CD4-positive, alpha-beta T cell (primary cell): ENCODE data around the gene PFDN1. TPM values are rescaled to one million over a fixed set of nuclear protein-coding genes. Genes with fewer than 3 reads are reported as not detected.

Experiments
- ATAC-seq: fragments of 200-7000 bp; cut with Tn5 transposase; one replicate; pipeline ENCODE4 v1.10.0; 2022; ENCODE audit warnings: mild to moderate bottlenecking; ENCODE audit not compliant: poor library complexity
- CTCF ChIA-PET: fragments of 350-600 bp; sonication (Branson Sonifier 250); formaldehyde crosslinking; loops from one replicate; lab custom pipeline; 2021; ENCODE audit warnings: antibody characterized with exemption, inconsistent platforms; lab: Charles Lee
- POLR2A ChIA-PET: fragments of 350-600 bp; sonication (Branson Sonifier 250); formaldehyde crosslinking; loops from one replicate; lab custom pipeline; 2021; ENCODE audit warnings: antibody characterized with exemption, inconsistent platforms; lab: Charles Lee
- DNase-seq, 14 experiments: peaks; one replicate each; pipeline ENCODE4 v3.0.0-alpha.2; 2013 to 2020; ENCODE audit warnings: mixed read lengths in 2 of 14
- H3K27ac ChIP-seq, 2 donors: one replicate each; pipeline versions ENCODE4 v1.5.1 to v1.7.0; 2013; ENCODE audit warnings: low read length in 2 of 2, low read depth in 1 of 2, mild to moderate bottlenecking in 1 of 2
- H3K27me3 ChIP-seq, 2 experiments: 1 replicate in 1 of 2; 2 replicates in 1 of 2; pipeline versions ENCODE4 v1.6.1 to v1.7.0; 2013; ENCODE audit warnings: low read length in 2 of 2, control low read depth in 1 of 2, mild to moderate bottlenecking in 1 of 2, moderate library complexity in 1 of 2; ENCODE audit not compliant: insufficient read depth in 2 of 2, control insufficient read depth in 1 of 2
- H3K36me3 ChIP-seq: one replicate; pipeline ENCODE4 v1.6.1; 2013; ENCODE audit warnings: low read length, control low read depth; ENCODE audit not compliant: insufficient read depth
- H3K4me1 ChIP-seq: one replicate; pipeline ENCODE4 v1.6.1; 2013; ENCODE audit warnings: low read length, control low read depth; ENCODE audit not compliant: insufficient read depth
- H3K4me3 ChIP-seq: one replicate; pipeline ENCODE4 v1.5.1; 2013; ENCODE audit warnings: mild to moderate bottlenecking, low read length, moderate library complexity
- H3K9me3 ChIP-seq, 2 experiments: 1 replicate in 1 of 2; 2 replicates in 1 of 2; pipeline versions ENCODE4 v1.6.1 to v1.7.0; 2013; ENCODE audit warnings: low read length in 2 of 2, mild to moderate bottlenecking in 2 of 2, control low read depth in 1 of 2, moderate library complexity in 1 of 2; ENCODE audit not compliant: control insufficient read depth in 1 of 2, insufficient read depth in 1 of 2
- H3K27ac Mint-ChIP-seq: one replicate; pipeline ENCODE4 v1.8.0; 2020; ENCODE audit warnings: mixed read lengths
- H3K27me3 Mint-ChIP-seq: one replicate; pipeline ENCODE4 v1.8.0; 2021; ENCODE audit warnings: mixed read lengths
- H3K36me3 Mint-ChIP-seq: one replicate; pipeline ENCODE4 v1.8.0; 2021; ENCODE audit warnings: low read depth, mixed read lengths
- H3K4me1 Mint-ChIP-seq: one replicate; pipeline ENCODE4 v1.8.0; 2021; ENCODE audit warnings: low read depth, mixed read lengths
- H3K4me3 Mint-ChIP-seq: one replicate; pipeline ENCODE4 v1.8.0; 2020; ENCODE audit warnings: mild to moderate bottlenecking, mixed read lengths
- H3K9me3 Mint-ChIP-seq: one replicate; pipeline ENCODE4 v1.8.0; 2020; ENCODE audit warnings: mixed read lengths
- intact Hi-C, 2 experiments: fragments of 100-400 bp; cut with DNase I in 1 of 2; cut with micrococcal nuclease in 1 of 2; formaldehyde crosslinking; loops; one replicate each; pipeline versions ENCODE4 v1.15.1 to v1.9.0; 2023 to 2025; cut with DNase I, micrococcal nuclease
- total RNA-seq, 174 experiments: library from RNA in 2 of 174; stranded (reverse) in 2 of 174; gene quantifications; one replicate each; pipeline ENCODE4 v1.2.3 and lab custom pipeline; 2021 to 2026
- TF ChIP-seq, protein P1 (sequence below): fragments of 200-600 bp; IDR thresholded peaks from one replicate; pipeline ENCODE4 v1.8.0; 2022; ENCODE audit warnings: antibody characterized with exemption, mild to moderate bottlenecking

The PFDN1 gene
- total RNA-seq, 2 experiments from 2014 or later = 21.3 to 22.0 TPM

DNA sequence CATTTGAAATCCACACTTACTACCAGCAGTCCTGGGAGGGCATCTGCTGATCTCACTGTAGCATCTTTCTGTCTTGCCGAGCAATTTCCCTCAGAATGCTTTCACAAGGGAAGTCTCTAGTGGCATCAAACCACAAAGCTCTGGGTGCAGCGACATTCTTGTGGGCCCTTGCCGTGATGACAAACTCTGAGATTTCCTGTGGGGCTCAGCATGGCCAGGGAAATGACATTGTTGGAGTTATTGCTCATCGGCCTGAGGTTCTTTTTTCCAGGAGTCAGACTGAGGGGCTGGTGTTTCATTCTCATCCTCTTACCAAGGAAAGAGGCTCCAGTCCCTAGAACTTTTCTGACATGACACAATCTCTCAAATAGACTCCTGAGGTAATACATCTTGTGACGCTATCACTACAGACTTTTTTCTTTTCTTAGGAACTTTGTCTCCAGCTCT is 51.4 kb downstream of the PFDN1 start:
- Histone ChIP-seq H3K9me3 (no peaks in the 10 kb centered on the region), H3K4me3 (no peak overlapping the region)

DNA sequence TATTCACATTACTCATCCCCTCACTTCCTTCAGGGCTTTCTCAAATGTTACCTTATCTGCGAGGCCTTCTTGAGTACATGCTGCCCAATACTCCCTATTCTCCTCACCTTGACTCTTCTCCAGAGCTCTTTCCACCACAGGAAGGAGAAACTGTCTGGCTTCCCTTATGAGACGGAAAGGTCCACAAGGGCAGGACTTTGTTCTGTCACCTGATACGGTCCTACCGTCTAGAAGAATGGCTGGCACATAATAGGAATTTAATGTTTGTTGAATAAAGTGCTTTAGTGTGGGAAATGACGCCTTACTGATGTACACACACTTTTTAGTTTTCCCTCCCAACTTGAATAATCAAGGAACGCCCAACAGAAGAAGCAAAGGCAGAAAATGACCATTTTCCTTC is 52.5 kb downstream of the PFDN1 start:
- POLR2A ChIA-PET = interaction anchor here (1.9 to 2.1 kb wide), 2 partner anchors 17 to 53 kb away, joined by 5 to 8 read pairs; partner anchors contain the start of gene PFDN1
- peaks cover 48% of the 10 kb centered on the region for H3K4me1 ChIP-seq
- intact Hi-C loops = no loop called here

More for the DNA sequence above, 51.4 kb downstream of the PFDN1 start:
- H3K36me3 ChIP-seq = no peaks in the 10 kb centered on the region
- Mint-ChIP-seq H3K4me3 (peak overlapping the region; percentile 27), H3K27me3 (no peaks in the 10 kb centered on the region), H3K4me1 (peaks cover 50% of the 10 kb centered on the region), H3K36me3 (peaks cover 4% of the 10 kb centered on the region), H3K9me3 (no peaks in the 10 kb centered on the region), H3K27ac (peak overlapping the region; percentile 70)
- TF ChIP-seq, protein P1, sequence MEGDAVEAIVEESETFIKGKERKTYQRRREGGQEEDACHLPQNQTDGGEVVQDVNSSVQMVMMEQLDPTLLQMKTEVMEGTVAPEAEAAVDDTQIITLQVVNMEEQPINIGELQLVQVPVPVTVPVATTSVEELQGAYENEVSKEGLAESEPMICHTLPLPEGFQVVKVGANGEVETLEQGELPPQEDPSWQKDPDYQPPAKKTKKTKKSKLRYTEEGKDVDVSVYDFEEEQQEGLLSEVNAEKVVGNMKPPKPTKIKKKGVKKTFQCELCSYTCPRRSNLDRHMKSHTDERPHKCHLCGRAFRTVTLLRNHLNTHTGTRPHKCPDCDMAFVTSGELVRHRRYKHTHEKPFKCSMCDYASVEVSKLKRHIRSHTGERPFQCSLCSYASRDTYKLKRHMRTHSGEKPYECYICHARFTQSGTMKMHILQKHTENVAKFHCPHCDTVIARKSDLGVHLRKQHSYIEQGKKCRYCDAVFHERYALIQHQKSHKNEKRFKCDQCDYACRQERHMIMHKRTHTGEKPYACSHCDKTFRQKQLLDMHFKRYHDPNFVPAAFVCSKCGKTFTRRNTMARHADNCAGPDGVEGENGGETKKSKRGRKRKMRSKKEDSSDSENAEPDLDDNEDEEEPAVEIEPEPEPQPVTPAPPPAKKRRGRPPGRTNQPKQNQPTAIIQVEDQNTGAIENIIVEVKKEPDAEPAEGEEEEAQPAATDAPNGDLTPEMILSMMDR = no peak
- DNase-seq = peak in 13 of 14 experiments; percentile 12 to 81 (median 35)
- ATAC-seq = peak; percentile 92
- no peaks in the 10 kb centered on the region for H3K27me3 ChIP-seq
- peak overlapping the region in 1 of 2 donors; percentile 56 for H3K27ac ChIP-seq
- peaks cover 45% of the 10 kb centered on the region for H3K4me1 ChIP-seq
- intact Hi-C loops = no loop called here
- ChIA-PET POLR2A (interaction anchor here (1.1 to 2.1 kb wide), 3 partner anchors 16 to 52 kb away, joined by 3 to 8 read pairs (median 5); partner anchors contain the start of gene PFDN1), CTCF (interaction anchor here (1.0 to 1.5 kb wide), 2 partner anchors 12 to 112 kb away, joined by 3 read pairs; no protein-coding TSS in a partner anchor)

DNA sequence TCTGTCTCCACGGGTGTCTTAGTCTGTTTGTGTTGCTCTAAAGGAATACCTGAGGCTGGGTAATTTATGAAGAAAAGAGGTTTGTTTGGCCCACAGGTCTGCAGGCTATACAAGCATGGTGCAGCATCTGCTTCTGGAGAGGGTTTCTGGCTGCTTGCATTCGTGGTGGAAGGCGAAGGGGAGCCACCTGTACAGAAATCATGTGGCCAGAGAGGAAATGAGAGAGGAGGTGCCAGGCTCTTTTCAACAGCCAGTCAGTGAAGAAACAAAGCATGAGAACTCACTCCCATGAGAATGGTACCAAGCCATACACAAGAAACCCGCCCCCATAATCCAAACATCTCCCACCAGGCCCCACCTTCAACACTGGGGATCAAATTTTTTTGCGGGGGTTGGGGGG is 53.4 kb downstream of the PFDN1 start:
- Mint-ChIP-seq H3K9me3 (no peaks in the 10 kb centered on the region), H3K4me1 (peaks cover 67% of the 10 kb centered on the region), H3K27me3 (no peaks in the 10 kb centered on the region), H3K27ac (no peak overlapping the region), H3K4me3 (no peak overlapping the region), H3K36me3 (peaks cover 12% of the 10 kb centered on the region)
- intact Hi-C loops = no loop called here
- Histone ChIP-seq H3K27me3 (no peaks in the 10 kb centered on the region), H3K9me3 (no peaks in the 10 kb centered on the region), H3K36me3 (peaks cover 11% of the 10 kb centered on the region), H3K27ac (no peak overlapping the region), H3K4me3 (no peak overlapping the region), H3K4me1 (peaks cover 56% of the 10 kb centered on the region)
- DNase-seq (no peak), ATAC-seq (no peak)
- ChIA-PET CTCF (no interaction called here), POLR2A (no interaction called here)
- TF ChIP-seq, protein P1 = no peak

More for the DNA sequence above, 52.5 kb downstream of the PFDN1 start:
- no peaks in the 10 kb centered on the region for H3K27me3 ChIP-seq
- H3K9me3 ChIP-seq = no peaks in the 10 kb centered on the region
- ATAC-seq = no peak
- Mint-ChIP-seq H3K9me3 (no peaks in the 10 kb centered on the region), H3K27me3 (no peaks in the 10 kb centered on the region), H3K4me1 (peaks cover 58% of the 10 kb centered on the region), H3K36me3 (peaks cover 5% of the 10 kb centered on the region), H3K4me3 (no peak overlapping the region), H3K27ac (peak overlapping the region; percentile 10)
- H3K4me3 ChIP-seq = no peak overlapping the region
- TF ChIP-seq, protein P1 = no peak
- CTCF ChIA-PET = interaction anchor here (1.5 kb wide), 1 partner anchor 11 kb away, joined by 3 read pairs; no protein-coding TSS in a partner anchor
- DNase-seq = no peak
- H3K36me3 ChIP-seq = peaks cover 4% of the 10 kb centered on the region
- H3K27ac ChIP-seq = no peak overlapping the region
